OCI-LY1 (cell line): ENCODE results near the gene GRK2.

Experiments used
- H2AFZ ChIP-seq: fragments of 200-600 bp; sonication (generic), shearing (Covaris generic); 2 replicates; pipeline ENCODE4 v1.6.0; 2014; ENCODE audit warnings: antibody characterized with exemption, mild to moderate bottlenecking, low read length
- H3F3A ChIP-seq: fragments of 200-600 bp; sonication (generic), shearing (Covaris generic); 2 replicates; pipeline ENCODE4 v1.6.0; 2014; ENCODE audit warnings: mild to moderate bottlenecking, antibody characterized with exemption, low read length, moderate library complexity; ENCODE audit not compliant: insufficient read depth
- H3K27ac ChIP-seq: fragments of 200-600 bp; sonication (generic); 2 replicates; pipeline ENCODE4 v1.5.1; 2014; ENCODE audit warnings: low read length, mixed run types, mild to moderate bottlenecking, low read depth; ENCODE audit not compliant: poor library complexity, severe bottlenecking
- H3K27me3 ChIP-seq: fragments of 200-600 bp; sonication (generic); 2 replicates; pipeline ENCODE4 v1.6.0; 2014; ENCODE audit warnings: antibody characterized with exemption, mild to moderate bottlenecking, low read length, moderate library complexity; ENCODE audit not compliant: insufficient read depth
- H3K36me3 ChIP-seq: fragments of 200-600 bp; sonication (generic); 2 replicates; pipeline ENCODE4 v1.6.1; 2014; ENCODE audit warnings: mild to moderate bottlenecking, antibody characterized with exemption, low read length, moderate library complexity, mixed read lengths; ENCODE audit not compliant: insufficient read depth
- H3K4me1 ChIP-seq: fragments of 200-600 bp; sonication (generic); 2 replicates; pipeline ENCODE4 v1.5.1; 2014; ENCODE audit warnings: mild to moderate bottlenecking, low read length, moderate library complexity; ENCODE audit not compliant: insufficient read depth, severe bottlenecking
- H3K4me2 ChIP-seq: fragments of 200-600 bp; sonication (generic), shearing (Covaris generic); 2 replicates; pipeline ENCODE4 v1.6.1; 2014; ENCODE audit warnings: low read length
- H3K4me3 ChIP-seq: fragments of 200-600 bp; sonication (generic); 2 replicates; pipeline ENCODE4 v1.5.1; 2014; ENCODE audit warnings: low read length, low read depth, mild to moderate bottlenecking, mixed read lengths; ENCODE audit not compliant: poor library complexity, severe bottlenecking
- H3K79me2 ChIP-seq: fragments of 200-600 bp; shearing (Covaris generic); 2 replicates; pipeline ENCODE4 v1.6.1; 2016; ENCODE audit warnings: mixed run types, low read length, mixed read lengths; ENCODE audit not compliant: insufficient read depth
- H3K9ac ChIP-seq: fragments of 200-600 bp; sonication (generic), shearing (Covaris generic); 2 replicates; pipeline ENCODE4 v1.6.1; 2014; ENCODE audit warnings: mild to moderate bottlenecking, low read length, mixed read lengths
- H3K9me2 ChIP-seq: fragments of 200-600 bp; sonication (generic), shearing (Covaris generic); 2 replicates; pipeline ENCODE4 v1.6.1; 2014; ENCODE audit warnings: low read depth, mild to moderate bottlenecking, low read length, mixed read lengths
- H3K9me3 ChIP-seq: fragments of 200-600 bp; shearing (Covaris generic); 2 replicates; pipeline ENCODE4 v1.6.1; 2014; ENCODE audit warnings: low read length, mixed read lengths
- H4K20me1 ChIP-seq: fragments of 200-600 bp; sonication (generic), shearing (Covaris generic); 2 replicates; pipeline ENCODE4 v1.6.0; 2016; ENCODE audit warnings: mild to moderate bottlenecking, low read length; ENCODE audit not compliant: insufficient read depth
- CTCF ChIP-seq: fragments of 200-600 bp; sonication (generic), shearing (Covaris generic); IDR thresholded peaks from 2 replicates; pipeline ENCODE4 v1.5.1; 2017; ENCODE audit warnings: mild to moderate bottlenecking, antibody characterized with exemption, low read length, moderate library complexity, mixed read lengths
- EZH2 ChIP-seq: fragments of 200-600 bp; sonication (generic), shearing (Covaris generic); IDR thresholded peaks from 2 replicates; pipeline ENCODE4 v1.8.0; 2017; ENCODE audit warnings: borderline replicate concordance, mixed run types, mild to moderate bottlenecking, antibody characterized with exemption, low read length, moderate library complexity, mixed read lengths

GRK2 gene

DNA sequence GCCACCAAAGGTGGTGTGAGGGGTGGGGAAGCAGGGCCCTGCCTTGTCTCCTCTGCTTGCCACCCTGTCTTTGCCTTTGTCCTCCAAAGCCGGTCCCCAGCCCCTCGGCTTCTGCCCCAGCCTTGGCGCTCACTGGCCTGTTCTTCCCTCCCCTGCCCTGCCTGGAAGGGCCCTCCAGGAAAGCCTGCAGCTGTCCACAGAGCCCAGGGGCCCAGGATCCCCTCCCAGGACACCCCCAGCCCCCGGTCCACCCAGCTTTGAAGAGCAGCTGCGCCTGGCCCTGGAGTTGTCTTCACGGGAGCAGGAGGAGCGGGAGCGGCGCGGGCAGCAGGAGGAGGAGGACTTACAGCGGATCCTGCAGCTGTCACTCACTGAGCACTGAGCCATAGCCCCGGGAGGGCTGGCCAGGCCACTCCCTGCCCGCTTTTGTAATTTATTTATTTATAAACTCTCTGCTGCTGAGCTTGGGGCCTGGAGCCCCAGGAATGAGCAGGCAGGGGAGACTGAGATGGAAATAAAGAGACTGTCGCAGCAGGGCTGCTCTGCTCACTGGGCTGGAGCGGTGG, 35.8 kb downstream of the GRK2 start:
- H3K9me3 ChIP-seq = no peaks in the 10 kb centered on the region
- H3K4me2 ChIP-seq = no peak overlapping the region
- H3K27me3 ChIP-seq = no peaks in the 10 kb centered on the region
- no peak overlapping the region for H3K4me3 ChIP-seq
- no peaks in the 10 kb centered on the region for H3K79me2 ChIP-seq
- H3K4me1 ChIP-seq = no peaks in the 10 kb centered on the region
- H3K27ac ChIP-seq = no peak overlapping the region
- H3K9ac ChIP-seq = no peak overlapping the region
- no peak overlapping the region for H2AFZ ChIP-seq
- H3F3A ChIP-seq = no peaks in the 10 kb centered on the region
- H3K9me2 ChIP-seq = no peaks in the 10 kb centered on the region
- H4K20me1 ChIP-seq = no peaks in the 10 kb centered on the region
- TF ChIP-seq CTCF (no peak), EZH2 (no peak)
- H3K36me3 ChIP-seq = peaks cover 52% of the 10 kb centered on the region

DNA sequence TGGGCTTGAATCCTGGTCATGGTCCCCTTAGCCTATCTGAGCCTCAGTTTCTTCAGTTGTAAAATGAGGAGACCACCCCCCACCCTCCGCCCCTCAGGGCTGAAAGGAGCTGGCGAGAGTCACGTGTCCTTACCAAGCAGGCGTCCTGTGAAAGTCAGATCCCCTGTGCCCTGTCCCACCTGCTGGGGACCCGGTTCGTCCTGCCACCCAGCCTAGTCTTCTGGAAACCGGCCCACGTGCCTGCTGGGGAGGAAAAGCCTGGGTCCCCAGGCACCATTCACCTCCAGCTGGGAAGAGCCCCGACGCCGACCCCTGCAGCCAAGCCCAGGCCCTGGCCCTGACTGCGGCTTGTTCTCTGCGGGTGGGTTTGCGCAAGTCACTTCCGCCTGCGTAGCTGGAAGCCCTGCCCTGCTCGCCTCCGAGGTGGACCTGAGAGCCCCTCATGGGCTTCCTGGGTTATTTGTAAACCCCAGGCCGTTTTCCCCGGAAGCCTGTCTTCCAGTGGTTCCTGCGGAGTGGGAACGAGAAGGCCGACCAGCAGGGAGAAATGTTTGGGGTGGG, 36.4 kb downstream of the GRK2 start:
- Histone ChIP-seq H4K20me1 (no peaks in the 10 kb centered on the region), H3K4me2 (no peak overlapping the region), H3K27me3 (no peaks in the 10 kb centered on the region), H3K79me2 (no peaks in the 10 kb centered on the region), H3K9ac (no peak overlapping the region), H3K9me2 (no peaks in the 10 kb centered on the region), H3F3A (no peaks in the 10 kb centered on the region), H3K4me3 (no peak overlapping the region), H2AFZ (no peak overlapping the region), H3K36me3 (peaks cover 50% of the 10 kb centered on the region), H3K9me3 (no peaks in the 10 kb centered on the region), H3K27ac (no peak overlapping the region), H3K4me1 (no peaks in the 10 kb centered on the region)
- TF ChIP-seq EZH2 = no peak
- no peak for TF ChIP-seq CTCF

GRCh38 chr11:67303132-67303834, 37.0 kb downstream of the GRK2 start, which contains the start of gene SSH3:
Gene SSH3 (plus strand): TSS chr11:67303530. CDS start chr11:67303626, 96 bp downstream.
- TF ChIP-seq EZH2 (no peak), CTCF (no peak)
- Histone ChIP-seq H3K27ac (no peak within 1 kb of the TSS), H3K9ac (no peak within 1 kb of the TSS), H3K9me3 (no peaks in the 10 kb centered on the region), H2AFZ (no peak within 1 kb of the TSS), H3K79me2 (no peaks in the 10 kb centered on the region), H4K20me1 (no peaks in the 10 kb centered on the region), H3K36me3 (peaks cover 45% of the 10 kb centered on the region), H3K4me3 (no peak within 1 kb of the TSS), H3K27me3 (no peaks in the 10 kb centered on the region), H3F3A (no peaks in the 10 kb centered on the region), H3K9me2 (no peaks in the 10 kb centered on the region), H3K4me1 (no peaks in the 10 kb centered on the region), H3K4me2 (no peak within 1 kb of the TSS)
